Progenitor cell of endocrine pancreas (in vitro differentiated cells): ENCODE results near the gene HGF. TPM values are rescaled to one million over a fixed set of nuclear protein-coding genes. Genes with fewer than 3 reads are reported as not detected.

Source experiments
- DNase-seq: peaks from one replicate; pipeline ENCODE4 v3.0.0; 2021; ENCODE audit warnings: low spot score; ENCODE audit not compliant: unreplicated experiment
- H3K27ac Mint-ChIP-seq: 2 replicates; pipeline ENCODE4 v1.8.0; 2021; ENCODE audit warnings: mild to moderate bottlenecking, moderate library complexity, mixed read lengths
- H3K27me3 Mint-ChIP-seq: 2 replicates; pipeline ENCODE4 v1.8.0; 2021; ENCODE audit warnings: mixed read lengths
- H3K36me3 Mint-ChIP-seq: 2 replicates; pipeline ENCODE4 v1.8.0; 2022; ENCODE audit warnings: mixed read lengths; ENCODE audit not compliant: insufficient read depth
- H3K4me1 Mint-ChIP-seq: 2 replicates; pipeline ENCODE4 v1.8.0; 2021; ENCODE audit warnings: low read depth, mixed read lengths
- H3K4me3 Mint-ChIP-seq: 2 replicates; pipeline ENCODE4 v1.8.0; 2021; ENCODE audit warnings: low read depth, mild to moderate bottlenecking, moderate library complexity, mixed read lengths
- H3K9me3 Mint-ChIP-seq: 2 replicates; pipeline ENCODE4 v1.8.0; 2021; ENCODE audit warnings: low read depth, mixed read lengths
- total RNA-seq: library from RNA; stranded (reverse); gene quantifications from 2 replicates; pipeline ENCODE4 v1.2.1, GENCODE V29; 2021
- TF ChIP-seq, protein P1 (sequence below): fragments of 200-600 bp; sonication (generic); IDR thresholded peaks from one replicate; pipeline ENCODE4 v1.5.0; 2021; ENCODE audit warnings: antibody characterized with exemption, mild to moderate bottlenecking; ENCODE audit not compliant: unreplicated experiment

HGF gene
- total RNA-seq, 1 donor from 2014 or later: not detected

DNA sequence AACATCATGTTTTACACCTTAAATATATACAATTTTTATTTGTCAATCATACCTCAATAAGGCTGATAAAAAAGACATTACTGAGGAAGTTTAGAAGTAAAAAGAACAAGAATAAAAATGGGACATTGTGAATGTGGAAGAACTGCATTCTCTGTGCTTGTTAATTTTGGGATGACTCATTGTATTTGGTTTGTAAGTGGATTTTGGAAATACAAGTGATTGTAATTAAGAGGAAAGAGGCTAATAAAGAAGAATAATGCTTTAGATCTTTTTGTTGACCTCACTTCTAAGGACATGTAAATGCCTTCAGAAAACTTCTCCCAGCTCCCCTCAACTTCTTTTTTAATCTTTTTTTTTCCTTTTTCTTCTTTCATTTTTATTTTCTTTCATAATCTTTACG, 76.0 kb downstream of the HGF start:
- DNase-seq: no peak
- Mint-ChIP-seq H3K27me3 (no peaks in the 10 kb centered on the region), H3K4me1 (peaks cover 7% of the 10 kb centered on the region), H3K27ac (no peak overlapping the region), H3K36me3 (no peaks in the 10 kb centered on the region), H3K4me3 (no peak overlapping the region), H3K9me3 (no peaks in the 10 kb centered on the region)
- TF ChIP-seq, protein P1, sequence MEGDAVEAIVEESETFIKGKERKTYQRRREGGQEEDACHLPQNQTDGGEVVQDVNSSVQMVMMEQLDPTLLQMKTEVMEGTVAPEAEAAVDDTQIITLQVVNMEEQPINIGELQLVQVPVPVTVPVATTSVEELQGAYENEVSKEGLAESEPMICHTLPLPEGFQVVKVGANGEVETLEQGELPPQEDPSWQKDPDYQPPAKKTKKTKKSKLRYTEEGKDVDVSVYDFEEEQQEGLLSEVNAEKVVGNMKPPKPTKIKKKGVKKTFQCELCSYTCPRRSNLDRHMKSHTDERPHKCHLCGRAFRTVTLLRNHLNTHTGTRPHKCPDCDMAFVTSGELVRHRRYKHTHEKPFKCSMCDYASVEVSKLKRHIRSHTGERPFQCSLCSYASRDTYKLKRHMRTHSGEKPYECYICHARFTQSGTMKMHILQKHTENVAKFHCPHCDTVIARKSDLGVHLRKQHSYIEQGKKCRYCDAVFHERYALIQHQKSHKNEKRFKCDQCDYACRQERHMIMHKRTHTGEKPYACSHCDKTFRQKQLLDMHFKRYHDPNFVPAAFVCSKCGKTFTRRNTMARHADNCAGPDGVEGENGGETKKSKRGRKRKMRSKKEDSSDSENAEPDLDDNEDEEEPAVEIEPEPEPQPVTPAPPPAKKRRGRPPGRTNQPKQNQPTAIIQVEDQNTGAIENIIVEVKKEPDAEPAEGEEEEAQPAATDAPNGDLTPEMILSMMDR: no peak

GRCh38 chr7:81693080-81693479, 76.8 kb downstream of the HGF start:
- Mint-ChIP-seq H3K36me3 (no peaks in the 10 kb centered on the region), H3K9me3 (no peaks in the 10 kb centered on the region), H3K27me3 (no peaks in the 10 kb centered on the region), H3K27ac (no peak overlapping the region), H3K4me1 (peaks cover 7% of the 10 kb centered on the region), H3K4me3 (no peak overlapping the region)
- no peak for DNase-seq
- TF ChIP-seq, protein P1: no peak

DNA sequence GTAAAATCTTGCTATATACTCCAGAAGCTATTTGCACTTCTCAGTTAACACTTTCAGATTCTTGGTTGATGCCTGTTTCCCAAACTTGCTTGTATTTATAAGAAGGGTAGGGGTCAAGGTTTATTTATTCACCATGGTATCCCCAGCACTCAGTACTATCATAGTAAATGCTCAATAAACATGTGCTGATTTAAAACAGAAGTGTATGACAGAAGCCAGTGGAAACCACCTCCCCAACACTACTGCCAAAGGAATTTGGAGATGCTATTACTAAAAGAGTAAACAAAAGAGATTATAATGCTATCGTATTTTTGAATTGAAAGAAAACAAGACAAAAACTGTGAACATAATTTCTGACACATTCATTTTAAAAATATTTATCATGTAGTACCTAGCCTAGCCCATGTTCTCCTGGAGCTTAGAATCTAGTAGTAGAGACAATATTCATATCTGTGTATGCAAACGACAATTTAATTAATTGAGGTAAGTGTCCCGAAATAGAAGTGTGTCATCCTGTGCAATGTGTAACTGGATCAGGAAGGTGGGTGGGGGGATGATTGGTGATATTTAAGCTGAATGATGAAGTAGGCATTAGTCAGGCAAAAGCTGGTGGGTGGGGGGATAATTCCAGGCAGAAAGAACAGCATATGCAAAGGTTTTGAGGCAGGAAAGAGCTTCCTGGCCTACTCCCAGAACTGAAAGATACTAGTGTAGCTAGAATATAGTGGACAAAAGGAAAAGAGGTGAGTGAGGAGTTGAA, 77.5 kb downstream of the HGF start:
- H3K36me3 Mint-ChIP-seq: no peaks in the 10 kb centered on the region
- DNase-seq: no peak
- peaks cover 7% of the 10 kb centered on the region for H3K4me1 Mint-ChIP-seq
- H3K4me3 Mint-ChIP-seq: no peak overlapping the region
- no peaks in the 10 kb centered on the region for H3K9me3 Mint-ChIP-seq
- H3K27me3 Mint-ChIP-seq: no peaks in the 10 kb centered on the region
- TF ChIP-seq, protein P1: no peak
- H3K27ac Mint-ChIP-seq: no peak overlapping the region

DNA sequence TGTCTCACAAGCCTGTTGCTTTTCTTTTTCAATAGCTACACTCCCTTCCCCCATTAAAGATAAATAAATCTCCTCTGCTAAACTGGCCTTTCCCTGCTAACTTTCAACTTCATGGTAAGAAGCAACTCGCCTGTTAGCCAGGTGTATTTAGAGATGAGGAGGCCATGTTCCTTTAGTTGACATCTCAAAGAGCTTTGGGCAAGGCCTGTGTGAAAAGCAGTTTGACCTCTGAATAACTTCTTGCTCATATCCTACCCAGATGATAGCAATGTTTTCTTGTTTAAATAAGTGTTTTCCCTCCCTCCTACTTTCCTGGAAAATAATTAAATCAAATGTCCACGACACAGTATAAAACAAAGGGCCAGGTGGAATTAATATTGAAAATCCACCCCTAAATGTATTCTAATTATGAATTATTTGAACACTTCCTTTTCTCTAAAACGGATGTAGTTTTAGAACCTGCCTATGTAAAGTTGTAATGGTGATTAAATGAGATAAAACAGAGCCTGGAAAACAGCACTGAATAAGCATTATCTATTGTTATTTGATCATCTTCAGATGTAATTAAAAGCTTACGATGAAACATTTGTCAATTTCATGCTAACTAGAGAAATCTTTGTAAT, 78.5 kb downstream of the HGF start:
- Mint-ChIP-seq H3K4me1 (peaks cover 7% of the 10 kb centered on the region), H3K27ac (no peak overlapping the region), H3K4me3 (no peak overlapping the region), H3K36me3 (no peaks in the 10 kb centered on the region), H3K27me3 (no peaks in the 10 kb centered on the region), H3K9me3 (no peaks in the 10 kb centered on the region)
- TF ChIP-seq, protein P1: no peak
- DNase-seq: no peak

GRCh38 chr7:81690688-81691087, 79.2 kb downstream of the HGF start:
- Mint-ChIP-seq H3K9me3 (no peaks in the 10 kb centered on the region), H3K4me1 (peaks cover 7% of the 10 kb centered on the region), H3K36me3 (no peaks in the 10 kb centered on the region), H3K27ac (no peak overlapping the region), H3K4me3 (no peak overlapping the region), H3K27me3 (no peaks in the 10 kb centered on the region)
- DNase-seq: no peak
- TF ChIP-seq, protein P1: no peak
